Measurements from ENCODE around the gene SLC16A13. TPM values are rescaled to one million over a fixed set of nuclear protein-coding genes. Genes with fewer than 3 reads are reported as not detected.

The SLC16A13 gene
- total and polyA plus RNA-seq, 2 donors (not counting 3 experiments of a cell fraction or from before 2014, with no cell fraction given): 16.8 to 24.7 TPM

DNA sequence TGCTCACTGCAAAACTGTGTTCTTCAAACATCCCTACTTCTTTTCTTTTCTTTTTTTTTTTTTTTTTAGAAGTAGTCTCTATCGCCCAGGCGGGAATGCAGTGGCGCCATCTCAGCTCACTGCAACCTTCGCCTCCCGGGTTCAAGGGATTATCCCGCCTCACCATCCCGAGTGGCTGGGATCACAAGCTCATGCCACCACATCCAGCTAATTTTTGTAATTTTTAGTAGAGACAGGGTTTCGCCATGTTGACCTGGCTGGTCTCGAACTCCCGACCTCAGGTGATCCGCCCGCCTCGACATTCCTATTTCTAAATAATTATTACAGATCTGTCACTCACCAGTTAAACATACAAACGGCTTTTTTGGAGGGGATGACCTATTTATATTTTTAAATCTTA lies 24.4 kb upstream of the SLC16A13 start:
- POLR2A ChIA-PET: no interaction called here
- no peak for FAIRE-seq
- H3K9me1 ChIP-seq (replicated peaks; ENCODE audit: control insufficient read depth, extremely low read depth, insufficient read depth, low read length): no peaks in the 10 kb centered on the region
- H3K4me2 ChIP-seq (ENCODE audit: insufficient read depth, low read length): peak overlapping the region; percentile 95
- H4K20me1 ChIP-seq (replicated peaks; ENCODE audit: control insufficient read depth, extremely low read depth, insufficient read depth, low read length): no peaks in the 10 kb centered on the region
- H3K27ac ChIP-seq (ENCODE audit: insufficient read depth, low read depth, low read length): peak overlapping the region; percentile 99
- H3K9me3 ChIP-seq (replicated peaks; ENCODE audit: control insufficient read depth, insufficient read depth, low read length): no peaks in the 10 kb centered on the region
- peaks cover 0 to 3% of the 10 kb centered on the region in 2 experiments for H3K36me3 ChIP-seq (ENCODE audit: control insufficient read depth in 2 of 2, extremely low read depth in 1 of 2, insufficient read depth in 2 of 2, low read length in 2 of 2)
- peaks cover 38% of the 10 kb centered on the region for H3K4me1 ChIP-seq (ENCODE audit: control insufficient read depth, extremely low read depth, insufficient read depth, low read length)
- peaks cover 56% of the 10 kb centered on the region for H3K79me2 ChIP-seq (ENCODE audit: control insufficient read depth, insufficient read depth, low read length)
- peak overlapping the region; percentile 99 for H3K9ac ChIP-seq (replicated peaks; ENCODE audit: extremely low read depth, insufficient read depth, low read length)
- H3K4me3 ChIP-seq (replicated peaks in 1 of 3; ENCODE audit: insufficient read depth in 1 of 3, low read depth in 1 of 3, low read length in 3 of 3): peak overlapping the region; percentile 93 to 99 (median 97)
- no TSS peak for BruUV-seq (replicated peaks)
- H2AFZ ChIP-seq (ENCODE audit: low read depth, low read length): no peak overlapping the region
- H3K27me3 ChIP-seq (ENCODE audit: control insufficient read depth in 2 of 2, insufficient read depth in 2 of 2, low read length in 2 of 2): no peaks in the 10 kb centered on the region
- DNase-seq (ENCODE audit: low read depth, low spot score): no peak
- CTCF ChIA-PET: interaction anchor here (1.1 to 1.8 kb wide), 4 partner anchors 34 to 168 kb away, joined by 4 read pairs; no protein-coding TSS in a partner anchor
- intact Hi-C loops (cut with micrococcal nuclease): loop anchor here (5.0 kb wide), 1 partner anchor 359 kb away; the partner anchor contains the start of genes C17orf100 and MED31
- TF ChIP-seq, protein P1, sequence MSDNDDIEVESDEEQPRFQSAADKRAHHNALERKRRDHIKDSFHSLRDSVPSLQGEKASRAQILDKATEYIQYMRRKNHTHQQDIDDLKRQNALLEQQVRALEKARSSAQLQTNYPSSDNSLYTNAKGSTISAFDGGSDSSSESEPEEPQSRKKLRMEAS (IDR thresholded peaks at IDR 0.05; ENCODE audit: insufficient read depth, insufficient read length): no peak
- TF ChIP-seq POLR2AphosphoS5 (IDR thresholded peaks at IDR 0.05; ENCODE audit: insufficient read depth, low read depth, low read length) (no peak), MYC (IDR thresholded peaks at IDR 0.05; ENCODE audit: low read depth, low read length) (no peak), POLR2A (IDR thresholded peaks at IDR 0.05; ENCODE audit: low read depth, low read length) (no peak), EZH2 (IDR thresholded peaks at IDR 0.05; ENCODE audit: borderline replicate concordance, low read depth, low read length, severe bottlenecking) (no peak), GATA2 (IDR thresholded peaks at IDR 0.05; ENCODE audit: insufficient read depth, insufficient read length, low read depth, low read length) (no peak), FOS (IDR thresholded peaks at IDR 0.05; ENCODE audit: borderline replicate concordance, insufficient read depth, low read length) (no peak), JUN (IDR thresholded peaks at IDR 0.05; ENCODE audit: borderline replicate concordance, insufficient read depth, insufficient read length, low read depth) (no peak)
- TF ChIP-seq, protein P2, sequence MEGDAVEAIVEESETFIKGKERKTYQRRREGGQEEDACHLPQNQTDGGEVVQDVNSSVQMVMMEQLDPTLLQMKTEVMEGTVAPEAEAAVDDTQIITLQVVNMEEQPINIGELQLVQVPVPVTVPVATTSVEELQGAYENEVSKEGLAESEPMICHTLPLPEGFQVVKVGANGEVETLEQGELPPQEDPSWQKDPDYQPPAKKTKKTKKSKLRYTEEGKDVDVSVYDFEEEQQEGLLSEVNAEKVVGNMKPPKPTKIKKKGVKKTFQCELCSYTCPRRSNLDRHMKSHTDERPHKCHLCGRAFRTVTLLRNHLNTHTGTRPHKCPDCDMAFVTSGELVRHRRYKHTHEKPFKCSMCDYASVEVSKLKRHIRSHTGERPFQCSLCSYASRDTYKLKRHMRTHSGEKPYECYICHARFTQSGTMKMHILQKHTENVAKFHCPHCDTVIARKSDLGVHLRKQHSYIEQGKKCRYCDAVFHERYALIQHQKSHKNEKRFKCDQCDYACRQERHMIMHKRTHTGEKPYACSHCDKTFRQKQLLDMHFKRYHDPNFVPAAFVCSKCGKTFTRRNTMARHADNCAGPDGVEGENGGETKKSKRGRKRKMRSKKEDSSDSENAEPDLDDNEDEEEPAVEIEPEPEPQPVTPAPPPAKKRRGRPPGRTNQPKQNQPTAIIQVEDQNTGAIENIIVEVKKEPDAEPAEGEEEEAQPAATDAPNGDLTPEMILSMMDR (IDR thresholded peaks at IDR 0.05; ENCODE audit: extremely low read depth in 1 of 2, insufficient read depth in 1 of 2, low read depth in 1 of 2, low read length in 2 of 2): no peak
- dilution Hi-C loops (cut with MboI; ENCODE audit: extremely low pct_ligation_motif_present, low sequenced_read_pairs): no loop called here
